ENCODE results near the gene PSMB7. TPM values are rescaled to one million over a fixed set of nuclear protein-coding genes. Genes with fewer than 3 reads are reported as not detected.
A peak's percentile ranks its signal among the peaks of the same experiment; 100 is the strongest.

Gene PSMB7
- total and polyA plus RNA-seq, 2 donors from 2014 or later = 105 to 250 TPM

DNA sequence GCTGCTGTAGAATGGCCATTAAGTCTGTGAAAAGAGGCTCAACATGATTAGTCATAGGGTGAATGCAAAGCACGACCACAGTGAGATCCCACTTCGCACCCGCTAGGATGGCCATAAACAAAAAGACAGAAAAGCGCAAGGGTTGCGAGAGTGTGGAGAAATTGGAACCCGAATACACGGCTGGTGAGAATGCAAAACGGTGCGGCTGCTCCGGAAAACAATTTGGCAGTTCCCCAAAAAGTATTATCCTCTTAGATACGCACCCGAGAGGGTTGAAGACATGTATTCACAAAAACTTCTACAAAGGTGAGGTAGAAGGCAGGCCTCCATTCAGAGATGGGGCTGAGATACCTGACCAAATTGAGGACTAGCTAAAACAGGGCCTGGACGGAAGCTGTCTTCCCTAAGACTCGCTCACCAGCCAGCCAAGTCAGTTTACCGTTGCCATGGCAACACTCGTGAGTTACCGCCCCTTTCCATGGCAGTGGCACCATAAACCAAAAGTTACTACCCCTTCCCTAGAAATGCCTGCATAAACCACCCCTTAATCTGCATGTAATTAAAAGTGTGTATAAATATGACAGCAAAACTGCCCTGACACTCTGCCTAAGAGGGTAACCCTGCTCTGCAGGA lies 726 bp upstream of the PSMB7 start:
- FAIRE-seq (no peak), DNase-seq (peak in 1 of 5 donors; percentile 41)
- H3K9me3 ChIP-seq (ENCODE audit: control insufficient read depth in 2 of 3, insufficient read depth in 1 of 3, low read length in 3 of 3) = no peaks in the 10 kb centered on the region
- intact Hi-C loops (cut with DNase I) = no loop called here
- peaks cover 0 to 10% (median 6%) of the 10 kb centered on the region in 3 donors for H3K4me1 ChIP-seq (ENCODE audit: control insufficient read depth in 2 of 3, insufficient read depth in 2 of 3, low read depth in 1 of 3, low read length in 3 of 3)
- peaks cover 6 to 28% (median 11%) of the 10 kb centered on the region in 3 donors for H3K36me3 ChIP-seq (ENCODE audit: control insufficient read depth in 2 of 3, insufficient read depth in 3 of 3, low read length in 3 of 3)
- no peak overlapping the region for H3K27ac ChIP-seq (ENCODE audit: low read depth in 2 of 2, low read length in 2 of 2)
- H3K27me3 ChIP-seq (ENCODE audit: control insufficient read depth, insufficient read depth, low read length) = no peaks in the 10 kb centered on the region
- H3K9ac ChIP-seq (ENCODE audit: low read length in 3 of 3) = no peak overlapping the region
- H3K4me3 ChIP-seq (ENCODE audit: low read length in 3 of 3) = peak overlapping the region; percentile 88 to 94 (median 88)
- TF ChIP-seq, protein P1, sequence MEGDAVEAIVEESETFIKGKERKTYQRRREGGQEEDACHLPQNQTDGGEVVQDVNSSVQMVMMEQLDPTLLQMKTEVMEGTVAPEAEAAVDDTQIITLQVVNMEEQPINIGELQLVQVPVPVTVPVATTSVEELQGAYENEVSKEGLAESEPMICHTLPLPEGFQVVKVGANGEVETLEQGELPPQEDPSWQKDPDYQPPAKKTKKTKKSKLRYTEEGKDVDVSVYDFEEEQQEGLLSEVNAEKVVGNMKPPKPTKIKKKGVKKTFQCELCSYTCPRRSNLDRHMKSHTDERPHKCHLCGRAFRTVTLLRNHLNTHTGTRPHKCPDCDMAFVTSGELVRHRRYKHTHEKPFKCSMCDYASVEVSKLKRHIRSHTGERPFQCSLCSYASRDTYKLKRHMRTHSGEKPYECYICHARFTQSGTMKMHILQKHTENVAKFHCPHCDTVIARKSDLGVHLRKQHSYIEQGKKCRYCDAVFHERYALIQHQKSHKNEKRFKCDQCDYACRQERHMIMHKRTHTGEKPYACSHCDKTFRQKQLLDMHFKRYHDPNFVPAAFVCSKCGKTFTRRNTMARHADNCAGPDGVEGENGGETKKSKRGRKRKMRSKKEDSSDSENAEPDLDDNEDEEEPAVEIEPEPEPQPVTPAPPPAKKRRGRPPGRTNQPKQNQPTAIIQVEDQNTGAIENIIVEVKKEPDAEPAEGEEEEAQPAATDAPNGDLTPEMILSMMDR (IDR thresholded peaks at IDR 0.05; ENCODE audit: borderline replicate concordance, extremely low read depth, insufficient read depth) = no peak

DNA sequence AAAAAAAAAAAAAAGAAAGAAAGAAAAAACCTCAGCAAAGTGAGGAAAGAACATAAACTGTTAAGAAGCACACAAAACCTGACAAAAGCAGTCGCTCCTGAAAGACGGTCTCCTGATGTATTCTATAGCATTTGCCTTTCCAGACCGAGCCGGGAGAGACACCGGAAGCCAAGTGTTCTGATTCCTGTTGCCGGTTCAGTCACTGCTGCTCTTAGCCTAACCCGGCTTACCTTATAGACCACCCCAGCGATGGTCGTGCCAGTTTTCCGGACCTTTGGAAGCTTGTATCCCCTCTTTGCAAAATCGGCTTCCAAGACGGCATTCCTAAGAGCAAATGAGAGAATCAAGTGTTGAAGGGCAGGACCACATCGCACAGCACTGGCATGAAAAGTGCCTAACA lies 630 bp downstream of the PSMB7 start:
- Histone ChIP-seq H3K4me3 (ENCODE audit: low read length in 3 of 3) (peak overlapping the region; percentile 88 to 94 (median 88)), H3K36me3 (ENCODE audit: control insufficient read depth in 2 of 3, insufficient read depth in 3 of 3, low read length in 3 of 3) (peaks cover 6 to 28% (median 14%) of the 10 kb centered on the region in 3 donors), H3K4me1 (ENCODE audit: control insufficient read depth in 2 of 3, insufficient read depth in 2 of 3, low read depth in 1 of 3, low read length in 3 of 3) (peaks cover 0 to 10% (median 6%) of the 10 kb centered on the region in 3 donors), H3K9me3 (ENCODE audit: control insufficient read depth in 2 of 3, insufficient read depth in 1 of 3, low read length in 3 of 3) (no peaks in the 10 kb centered on the region), H3K9ac (ENCODE audit: low read length in 3 of 3) (peak overlapping the region; percentile 30 to 82 (median 80)), H3K27ac (ENCODE audit: low read depth in 2 of 2, low read length in 2 of 2) (no peak overlapping the region), H3K27me3 (ENCODE audit: control insufficient read depth, insufficient read depth, low read length) (no peaks in the 10 kb centered on the region)
- intact Hi-C loops (cut with DNase I) = no loop called here
- FAIRE-seq = no peak
- TF ChIP-seq, protein P1 (IDR thresholded peaks at IDR 0.05; ENCODE audit: borderline replicate concordance, extremely low read depth, insufficient read depth) = no peak
- DNase-seq = no peak

DNA sequence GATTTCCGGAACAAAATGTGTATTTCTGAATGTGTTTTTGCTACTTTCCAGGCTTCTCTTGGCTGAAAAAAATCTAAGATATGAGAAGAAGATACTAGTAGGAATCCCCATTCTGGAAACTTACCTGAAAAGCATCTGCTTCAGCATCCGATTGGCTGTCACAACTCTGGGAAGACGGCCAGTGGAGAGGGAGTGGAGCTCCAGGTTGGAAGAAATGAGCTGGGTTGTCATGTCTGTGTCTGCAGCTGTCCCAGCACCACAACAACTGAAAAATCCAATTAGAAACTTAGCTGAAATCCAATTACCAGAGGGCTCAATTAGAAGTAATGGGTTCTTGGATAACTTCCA lies 3.0 kb downstream of the PSMB7 start:
- TF ChIP-seq, protein P1 (IDR thresholded peaks at IDR 0.05; ENCODE audit: borderline replicate concordance, extremely low read depth, insufficient read depth) = no peak
- no peak for FAIRE-seq
- Histone ChIP-seq H3K4me3 (ENCODE audit: low read length in 3 of 3) (no peak overlapping the region), H3K27me3 (ENCODE audit: control insufficient read depth, insufficient read depth, low read length) (no peaks in the 10 kb centered on the region), H3K4me1 (ENCODE audit: control insufficient read depth in 2 of 3, insufficient read depth in 2 of 3, low read depth in 1 of 3, low read length in 3 of 3) (peaks cover 0 to 14% (median 6%) of the 10 kb centered on the region in 3 donors), H3K9me3 (ENCODE audit: control insufficient read depth in 2 of 3, insufficient read depth in 1 of 3, low read length in 3 of 3) (no peaks in the 10 kb centered on the region), H3K9ac (ENCODE audit: low read length in 3 of 3) (no peak overlapping the region), H3K27ac (ENCODE audit: low read depth in 2 of 2, low read length in 2 of 2) (no peak overlapping the region), H3K36me3 (ENCODE audit: control insufficient read depth in 2 of 3, insufficient read depth in 3 of 3, low read length in 3 of 3) (peaks cover 6 to 41% (median 17%) of the 10 kb centered on the region in 3 donors)
- intact Hi-C loops (cut with DNase I) = no loop called here
- no peak for DNase-seq

Data from kidney (tissue), 14 donors.